GM23338 (cell line): ENCODE data around the gene IGF2BP1. TPM values are rescaled to one million over a fixed set of nuclear protein-coding genes. Genes with fewer than 3 reads are reported as not detected.

Experiments
- ATAC-seq: fragments of 200-7000 bp; cut with Tn5 transposase; 3 replicates; pipeline ENCODE4 v1.9.1; 2020
- DNase-seq: peaks from one replicate; pipeline ENCODE4 v3.0.0-alpha.2; 2015; ENCODE audit warnings: low spot score
- H2AFZ ChIP-seq: fragments of 200-600 bp; sonication (generic); 2 replicates; pipeline ENCODE4 v1.8.0; 2016; ENCODE audit warnings: antibody characterized with exemption, mild to moderate bottlenecking, moderate library complexity
- H3F3A ChIP-seq: fragments of 200-600 bp; sonication (generic); replicated peaks from 2 replicates; pipeline ENCODE4 v1.8.0; 2017; ENCODE audit warnings: antibody characterized with exemption, mixed run types, low read depth
- H3K27ac ChIP-seq: fragments of 200-600 bp; sonication (generic); 2 replicates; pipeline ENCODE4 v1.6.1; 2016; ENCODE audit warnings: low read depth
- H3K27me3 ChIP-seq: fragments of 200-600 bp; sonication (generic); 2 replicates; pipeline ENCODE4 v1.8.0; 2016; ENCODE audit warnings: mild to moderate bottlenecking, mixed run types, moderate library complexity; ENCODE audit not compliant: insufficient read depth
- H3K36me3 ChIP-seq: fragments of 200-600 bp; sonication (generic); 2 replicates; pipeline ENCODE4 v1.8.0; 2016; ENCODE audit warnings: mild to moderate bottlenecking; ENCODE audit not compliant: insufficient read depth
- H3K4me1 ChIP-seq: fragments of 200-600 bp; sonication (generic); 2 replicates; pipeline ENCODE4 v1.8.0; 2016; ENCODE audit warnings: mild to moderate bottlenecking, moderate library complexity; ENCODE audit not compliant: insufficient read depth
- H3K4me2 ChIP-seq: fragments of 200-600 bp; sonication (generic); 2 replicates; pipeline ENCODE4 v1.7.1; 2017; ENCODE audit warnings: mixed run types
- H3K4me3 ChIP-seq: fragments of 200-600 bp; sonication (generic); 2 replicates; pipeline ENCODE4 v1.6.1; 2016; ENCODE audit warnings: mixed run types
- H3K79me2 ChIP-seq: fragments of 200-600 bp; sonication (generic); replicated peaks from 2 replicates; pipeline ENCODE4 v1.8.0; 2017; ENCODE audit warnings: mild to moderate bottlenecking; ENCODE audit not compliant: insufficient read depth
- H3K9me2 ChIP-seq: fragments of 200-600 bp; sonication (generic); 2 replicates; pipeline ENCODE4 v1.8.0; 2017; ENCODE audit not compliant: insufficient read depth
- H4K20me1 ChIP-seq: fragments of 200-600 bp; sonication (generic); replicated peaks from 2 replicates; pipeline ENCODE4 v1.8.0; 2017; ENCODE audit warnings: mild to moderate bottlenecking; ENCODE audit not compliant: insufficient read depth
- H3K27ac Mint-ChIP-seq: 2 replicates; pipeline ENCODE4 v1.8.0; 2020; ENCODE audit warnings: inconsistent platforms, mild to moderate bottlenecking, moderate library complexity, mixed read lengths
- H3K27me3 Mint-ChIP-seq: 3 replicates; pipeline ENCODE4 v1.8.0; 2022; ENCODE audit warnings: low read depth, mild to moderate bottlenecking, moderate library complexity, mixed read lengths, inconsistent platforms; ENCODE audit not compliant: insufficient read depth, poor library complexity
- H3K36me3 Mint-ChIP-seq: 3 replicates; pipeline ENCODE4 v1.8.0; 2021; ENCODE audit warnings: low read depth, mild to moderate bottlenecking, inconsistent platforms, moderate library complexity, mixed read lengths
- H3K4me1 Mint-ChIP-seq: 3 replicates; pipeline ENCODE4 v1.8.0; 2020; ENCODE audit warnings: mild to moderate bottlenecking, inconsistent platforms, mixed read lengths
- H3K4me3 Mint-ChIP-seq: 3 replicates; pipeline ENCODE4 v1.8.0; 2021; ENCODE audit warnings: moderate library complexity, mild to moderate bottlenecking, inconsistent platforms, mixed read lengths
- H3K9me3 Mint-ChIP-seq: 3 replicates; pipeline ENCODE4 v1.8.0; 2020; ENCODE audit warnings: moderate library complexity, mild to moderate bottlenecking, inconsistent platforms, mixed read lengths
- JUNB ChIP-seq: IDR thresholded peaks from one replicate; pipeline ENCODE4 v1.6.1; 2016; ENCODE audit warnings: antibody characterized with exemption; ENCODE audit not compliant: unreplicated experiment
- POLR2AphosphoS5 ChIP-seq: IDR thresholded peaks from 2 replicates; pipeline ENCODE4 v1.6.1; 2016; ENCODE audit warnings: antibody characterized with exemption, low read depth
- REST ChIP-seq: IDR thresholded peaks from one replicate; pipeline ENCODE4 v1.6.1; 2018; ENCODE audit warnings: antibody characterized with exemption; ENCODE audit not compliant: unreplicated experiment
- ZNF114 ChIP-seq: fragments of 250-450 bp; sonication (Bioruptor Pico); IDR thresholded peaks from 2 replicates; pipeline ENCODE4 v1.5.0; 2020; ENCODE audit warnings: mild to moderate bottlenecking, moderate library complexity
- ZNF462 ChIP-seq: fragments of 250-450 bp; sonication (Bioruptor Pico); IDR thresholded peaks from 2 replicates; pipeline ENCODE4 v1.5.0; 2020; ENCODE audit warnings: mild to moderate bottlenecking, moderate library complexity
- polyA plus RNA-seq: library from polyadenylated mRNA; unstranded; fragments of >200 nt; fragmentation: Nextera tagmentation; extraction: Ambion mirVana; gene quantifications from 2 replicates; pipeline ENCODE4 v1.2.1, GENCODE V29; 2016
- total RNA-seq: library from RNA; depleted of rRNA; stranded (reverse); fragments of >200 nt; shearing (Covaris generic); gene quantifications from 2 replicates; pipeline ENCODE4 v1.2.3, GENCODE V29; 2014

The IGF2BP1 gene
- total and polyA plus RNA-seq, 2 experiments from 2014 or later: 68.6 to 249 TPM

GRCh38 chr17:48973806-48974205 is 23.4 kb upstream of the IGF2BP1 start:
- H3K4me3 Mint-ChIP-seq: no peak overlapping the region; the same call in 2 of the 3 replicates
- no peaks in the 10 kb centered on the region for H3K36me3 Mint-ChIP-seq
- no peak for ATAC-seq
- Histone ChIP-seq H3K4me3 (no peak overlapping the region), H4K20me1 (no peaks in the 10 kb centered on the region), H3F3A (peaks cover 5% of the 10 kb centered on the region; the same call in 1 of the 2 replicates), H3K4me2 (no peak overlapping the region), H3K27ac (no peak overlapping the region), H3K9me2 (no peaks in the 10 kb centered on the region), H3K4me1 (peaks cover 30% of the 10 kb centered on the region; the same call in 1 of the 2 replicates), H3K79me2 (no peaks in the 10 kb centered on the region), H2AFZ (peak overlapping the region; percentile 52; the same call in 1 of the 2 replicates), H3K36me3 (no peaks in the 10 kb centered on the region), H3K27me3 (no peaks in the 10 kb centered on the region)
- TF ChIP-seq REST (no peak), JUNB (no peak), POLR2AphosphoS5 (no peak), ZNF114 (CRISPR knock-in tag) (no peak), ZNF462 (no peak)
- no peaks in the 10 kb centered on the region for H3K9me3 Mint-ChIP-seq
- H3K4me1 Mint-ChIP-seq: peaks cover 28% of the 10 kb centered on the region
- DNase-seq: no peak
- no peak overlapping the region for H3K27ac Mint-ChIP-seq
- peaks cover 36% of the 10 kb centered on the region for H3K27me3 Mint-ChIP-seq
